Kidney capillary endothelial cell (primary cell): Measurements from ENCODE around the gene SLC17A9.
"Not testable (repeated sequence)": the region's sequence is repeated elsewhere in the genome, so short reads cannot be mapped to it uniquely, and the experiment has no call there.

Source experiments
- DNase-seq: peaks from one replicate; pipeline ENCODE4 v3.0.0-alpha.2; 2018; ENCODE audit warnings: low spot score

The SLC17A9 gene

DNA sequence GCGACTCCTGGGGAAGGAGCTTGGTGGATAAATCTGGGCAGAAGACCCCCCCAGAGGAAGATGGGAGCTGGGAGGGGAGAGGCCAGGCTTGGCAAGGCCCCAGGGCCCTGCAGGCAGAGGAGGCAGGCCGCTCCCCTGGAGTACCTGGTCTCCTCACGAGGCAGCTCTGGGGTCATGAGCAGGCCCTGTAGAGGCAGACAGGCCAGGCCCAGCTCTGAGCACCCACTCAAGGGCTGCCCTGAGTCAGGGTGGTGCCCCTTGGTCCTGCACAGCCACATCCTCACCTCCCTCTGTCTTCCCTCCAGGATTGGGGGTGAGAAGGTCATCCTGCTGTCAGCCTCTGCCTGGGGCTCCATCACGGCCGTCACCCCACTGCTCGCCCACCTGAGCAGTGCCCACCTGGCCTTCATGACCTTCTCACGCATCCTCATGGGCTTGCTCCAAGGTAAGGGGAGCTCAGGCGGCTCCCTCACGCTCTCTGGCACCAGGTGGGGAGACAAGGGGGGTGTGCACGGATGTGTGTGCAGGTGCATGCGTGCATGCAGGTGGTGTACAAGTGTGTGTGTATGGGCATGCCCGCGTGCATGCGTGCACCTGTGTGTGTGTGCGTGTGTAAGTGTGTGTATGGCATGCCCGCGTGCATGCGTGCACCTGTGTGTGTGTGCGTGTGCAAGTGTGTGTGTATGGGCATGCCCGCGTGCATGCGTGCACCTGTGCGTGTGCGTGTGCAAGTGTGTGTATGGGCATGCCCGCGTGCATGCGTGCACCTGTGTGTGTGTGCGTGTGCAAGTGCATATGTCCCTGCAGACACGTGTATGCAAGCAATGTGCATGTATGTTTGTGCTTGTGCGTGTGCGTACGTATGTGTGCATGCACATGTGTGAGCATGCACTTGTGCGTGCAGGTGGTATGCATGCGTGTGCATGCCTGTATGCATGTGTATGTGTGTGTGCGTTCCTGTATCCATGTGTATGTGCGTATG lies 4.9 kb downstream of the SLC17A9 start:
- no peak for DNase-seq

- no peak for DNase-seq
Measured at GRCh38 chr20:62958388-62959100, 6.0 kb downstream of the SLC17A9 start.

GRCh38 chr20:62959101-62959971 lies 6.8 kb downstream of the SLC17A9 start:
- DNase-seq, result no peak

- DNase-seq, result no peak
Measured at GRCh38 chr20:62959998-62960436, 7.5 kb downstream of the SLC17A9 start.

- DNase-seq, result not testable (repeated sequence)
Measured at GRCh38 chr20:62960446-62961309, 8.2 kb downstream of the SLC17A9 start.

GRCh38 chr20:62961310-62961783 lies 8.8 kb downstream of the SLC17A9 start:
- DNase-seq, result no peak

GRCh38 chr20:62961799-62962198 lies 9.3 kb downstream of the SLC17A9 start:
- no peak for DNase-seq

- no peak for DNase-seq
Measured at GRCh38 chr20:62962221-62962879, 9.8 kb downstream of the SLC17A9 start.

GRCh38 chr20:62962891-62963613 lies 10.5 kb downstream of the SLC17A9 start:
- DNase-seq, result no peak

- DNase-seq, result no peak
Measured at GRCh38 chr20:62963614-62964397, 11.3 kb downstream of the SLC17A9 start.

- DNase-seq, result no peak
Measured at GRCh38 chr20:62964700-62965099, 12.2 kb downstream of the SLC17A9 start.

- DNase-seq, result no peak
Measured at GRCh38 chr20:62965363-62965771, 12.9 kb downstream of the SLC17A9 start.

DNA sequence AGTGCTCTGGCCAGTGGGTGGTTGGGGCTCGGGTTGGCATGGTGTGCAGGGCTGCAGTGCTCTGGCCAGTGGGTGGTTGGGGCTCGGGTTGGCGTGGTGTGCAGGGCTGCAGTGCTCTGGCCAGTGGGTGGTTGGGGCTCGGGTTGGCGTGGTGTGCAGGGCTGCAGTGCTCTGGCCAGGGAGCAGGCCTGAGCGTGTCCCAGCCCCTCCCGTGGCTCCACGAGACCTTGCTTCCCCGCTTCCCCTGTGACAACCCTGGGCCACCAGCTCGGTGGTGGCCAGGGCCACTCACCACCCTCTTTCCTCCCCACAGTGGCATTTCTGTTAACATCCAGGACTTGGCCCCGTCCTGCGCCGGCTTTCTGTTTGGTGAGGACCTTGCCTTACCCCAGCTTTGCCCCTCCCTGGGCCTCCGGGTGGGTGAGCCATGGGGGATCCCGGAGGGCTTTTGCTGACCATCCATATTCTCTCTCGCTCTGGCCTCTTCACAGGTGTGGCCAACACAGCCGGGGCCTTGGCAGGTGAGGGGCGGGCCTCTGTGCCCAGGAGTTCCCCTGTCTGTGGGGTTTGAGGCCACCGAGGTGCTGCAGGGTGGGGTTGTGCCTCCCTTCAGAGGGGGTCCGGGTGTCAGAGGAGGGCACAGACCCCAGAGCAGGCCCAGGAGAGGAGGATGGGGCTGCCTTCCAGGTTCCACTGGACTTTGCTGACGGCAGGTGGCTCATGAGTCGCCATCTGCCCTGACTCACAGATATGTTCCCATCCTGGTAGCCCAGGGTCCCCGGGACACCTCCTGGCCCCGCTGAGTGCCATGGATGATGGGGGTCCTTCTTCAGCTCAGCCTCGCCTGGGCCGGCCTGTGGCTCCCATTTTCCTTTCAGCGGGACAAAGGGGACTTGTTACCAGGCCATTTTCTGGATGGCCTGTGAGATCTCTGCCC lies 14.0 kb downstream of the SLC17A9 start:
- no peak for DNase-seq

DNA sequence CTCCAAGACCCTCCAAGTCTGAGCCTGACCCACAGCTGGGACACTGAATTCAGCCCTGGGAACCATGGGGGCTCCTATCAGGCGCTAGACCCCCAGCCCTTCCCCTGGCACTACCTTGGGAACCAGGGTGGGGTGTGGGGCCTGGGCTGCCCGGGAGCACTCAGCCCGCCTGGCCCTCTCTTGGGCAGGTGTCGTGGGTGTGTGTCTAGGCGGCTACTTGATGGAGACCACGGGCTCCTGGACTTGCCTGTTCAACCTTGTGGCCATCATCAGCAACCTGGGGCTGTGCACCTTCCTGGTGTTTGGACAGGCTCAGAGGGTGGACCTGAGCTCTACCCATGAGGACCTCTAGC lies 14.6 kb downstream of the SLC17A9 start:
- no peak for DNase-seq

- DNase-seq, result no peak
Measured at GRCh38 chr20:62967628-62968351, 15.3 kb downstream of the SLC17A9 start.

DNA sequence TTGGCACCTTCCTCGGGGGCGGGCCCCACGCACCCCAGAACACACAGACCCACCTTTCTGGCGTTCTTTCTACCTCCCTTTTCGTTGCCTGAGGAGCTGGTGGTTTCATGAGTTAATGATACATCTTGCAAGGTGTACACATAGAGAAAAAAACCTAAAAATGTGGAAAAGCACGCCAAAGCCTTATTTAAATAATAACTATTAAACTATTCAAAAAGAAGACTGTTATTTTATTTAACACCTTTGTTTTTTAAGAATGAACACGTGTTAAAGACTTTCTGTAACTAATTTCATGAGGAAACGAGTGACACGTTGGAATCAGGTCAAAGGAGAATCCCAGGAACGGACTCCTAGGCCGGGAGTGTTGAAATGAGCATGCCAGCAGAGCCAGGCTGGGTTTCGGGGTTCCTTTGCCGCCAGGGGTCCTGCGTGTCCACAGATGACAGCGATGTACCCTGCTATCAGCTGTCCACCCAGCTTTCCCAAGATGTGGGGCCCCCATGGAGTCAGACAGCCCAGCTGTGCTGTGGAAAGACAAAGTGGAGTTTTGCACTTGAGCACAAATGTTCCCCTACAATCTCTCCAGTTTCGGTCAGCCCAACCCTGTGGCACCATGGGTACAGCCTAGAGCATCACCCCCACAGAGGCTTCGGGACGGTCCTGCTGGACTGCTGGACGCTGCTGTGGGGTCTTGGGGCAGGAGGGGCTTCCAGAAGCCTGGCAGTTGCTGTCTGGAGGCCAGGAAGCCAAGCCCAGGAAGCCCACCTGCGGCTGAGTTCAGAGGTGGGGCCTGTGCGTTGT lies 16.1 kb downstream of the SLC17A9 start:
- no peak for DNase-seq
